Stimulated activated naive CD8-positive, alpha-beta T cell treated with anti-CD3 and anti-CD28 coated beads, Interleukin-15, Interleukin-2, amounts not matched to agents 100 U/mL and 50 U/mL, for 24 hours (primary cell): ENCODE results near the gene SLC35E3.
"Not testable (repeated sequence)": the region's sequence is repeated elsewhere in the genome, so short reads cannot be mapped to it uniquely, and the experiment has no call there.

Source experiments
- ATAC-seq: fragments of 150-1000 bp; cut with Tn5 transposase; one replicate; pipeline ENCODE4 v1.10.0; 2021
- DNase-seq: peaks from one replicate; pipeline ENCODE4 v3.0.0; 2021

The SLC35E3 gene

DNA sequence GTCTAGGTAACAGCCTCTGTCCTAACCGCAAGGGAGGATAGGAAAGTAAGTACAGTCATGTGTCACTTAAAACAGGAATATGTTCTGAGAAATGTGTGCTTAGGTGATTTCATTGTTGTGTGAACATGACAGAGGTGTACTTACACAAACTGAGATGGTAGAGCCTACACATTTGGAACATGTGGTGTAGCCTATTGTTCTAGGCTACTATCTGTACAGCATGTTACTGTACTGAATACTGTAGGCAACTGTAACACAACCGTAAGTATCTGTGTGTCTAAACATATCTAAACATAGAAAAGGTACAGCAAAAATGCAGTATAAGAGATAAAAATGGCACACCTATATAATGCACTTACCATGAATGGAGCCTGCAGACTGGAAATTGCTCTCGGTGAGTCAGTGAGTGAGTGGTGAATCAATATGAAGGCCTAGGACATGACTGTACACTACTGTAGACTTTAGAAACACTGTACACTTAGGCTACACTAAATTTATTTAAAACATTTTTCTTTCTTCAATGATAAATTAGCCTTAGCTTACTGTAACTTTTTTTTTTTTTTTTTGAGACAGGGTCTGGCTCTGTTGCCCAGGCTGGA, 48.8 kb downstream of the SLC35E3 start:
- no peak for ATAC-seq

DNA sequence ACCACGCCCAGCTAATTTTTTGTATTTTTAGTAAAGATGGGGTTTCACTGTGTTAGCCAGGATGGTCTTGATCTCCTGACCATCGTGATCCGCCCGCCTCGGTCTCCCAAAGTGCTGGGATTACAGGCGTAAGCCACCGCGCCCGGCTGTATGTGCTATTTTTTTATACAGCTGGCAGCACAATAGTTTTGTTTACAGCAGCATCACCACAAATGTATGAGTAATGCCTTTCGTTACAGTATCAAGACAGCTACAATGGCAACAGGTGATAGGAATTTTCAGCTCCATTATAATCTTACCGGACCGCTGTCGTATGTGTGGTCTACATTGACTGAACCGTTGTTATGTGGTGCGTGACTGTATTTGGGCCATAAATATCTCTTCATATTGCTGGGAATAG, 50.4 kb downstream of the SLC35E3 start:
- ATAC-seq, result no peak
- no peak for DNase-seq

More for the DNA sequence above, 48.8 kb downstream of the SLC35E3 start:
- DNase-seq, result no peak

DNA sequence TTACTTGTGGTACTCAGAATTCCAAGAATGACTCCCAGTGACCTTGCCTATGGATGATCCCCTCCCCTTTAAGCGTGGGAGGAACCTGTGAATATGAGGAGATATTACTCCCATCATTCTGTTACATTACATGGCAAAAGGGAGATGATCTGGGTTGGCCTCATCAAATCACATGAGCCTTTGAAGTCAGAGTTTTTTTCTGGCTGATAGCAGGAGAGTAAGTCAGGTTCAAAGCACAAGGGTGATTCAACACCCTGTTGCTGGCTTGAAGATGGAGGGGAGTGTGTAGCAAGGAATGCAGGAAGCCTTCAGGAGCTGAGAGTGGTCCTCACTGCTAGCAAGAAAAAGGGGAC, 52.9 kb downstream of the SLC35E3 start:
- DNase-seq (no peak), ATAC-seq (no peak)

DNA sequence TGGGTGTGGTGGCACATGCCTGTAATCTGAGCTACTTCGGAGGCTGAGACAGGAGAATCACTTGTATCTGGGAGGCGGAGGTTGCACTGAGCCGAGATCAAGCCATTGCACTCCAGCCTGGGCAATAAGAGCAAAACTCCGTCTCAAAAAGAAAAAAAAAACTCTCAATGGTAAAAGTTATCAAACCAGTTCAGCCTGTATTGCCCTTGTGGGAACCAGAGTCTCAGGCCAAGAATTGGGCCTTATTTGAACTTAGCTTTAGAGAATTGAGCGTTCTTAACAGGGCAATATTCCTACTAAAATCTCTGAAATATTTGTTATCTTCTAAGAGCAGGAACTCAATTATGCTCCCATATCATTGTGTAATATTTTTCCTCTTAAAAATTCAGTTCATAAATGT, 54.3 kb downstream of the SLC35E3 start:
- DNase-seq (no peak), ATAC-seq (no peak)

DNA sequence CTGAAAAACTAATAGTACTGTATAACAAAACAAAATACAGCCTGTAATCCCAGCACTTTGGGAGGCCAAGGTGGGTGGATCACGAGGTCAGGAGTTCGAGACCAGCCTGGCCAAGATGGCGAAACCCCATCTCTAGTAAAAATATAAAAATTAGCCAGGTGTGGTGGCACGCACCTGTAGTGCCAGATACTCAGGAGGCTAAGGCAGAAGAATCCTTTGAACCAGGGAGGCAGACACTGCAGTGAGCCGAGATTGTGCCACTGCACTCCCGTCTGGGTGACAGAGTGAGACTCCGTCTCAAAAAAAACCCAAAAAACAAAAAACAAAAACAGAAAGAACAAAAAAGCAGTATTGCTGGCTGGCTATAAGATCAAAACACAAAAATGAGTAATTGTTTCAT, 55.1 kb downstream of the SLC35E3 start:
- ATAC-seq, DNase-seq: not testable (repeated sequence)

DNA sequence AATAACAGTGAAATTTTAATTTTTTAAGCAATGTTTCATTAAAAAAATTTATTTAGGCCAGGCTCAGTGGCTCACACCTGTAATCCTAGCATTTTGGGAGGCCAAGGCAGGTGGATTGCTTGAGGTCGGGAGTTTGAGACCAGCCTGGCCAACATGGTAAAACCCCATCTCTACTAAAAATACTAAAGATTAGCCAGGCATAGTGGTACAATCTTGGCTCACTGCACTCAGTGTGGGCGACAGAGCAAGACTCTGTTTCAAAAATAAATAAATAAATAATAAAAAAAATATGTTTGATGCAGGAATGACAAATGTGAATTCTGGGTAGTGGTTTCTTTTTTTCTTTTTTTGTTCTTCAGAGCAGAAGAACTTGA, 56.4 kb downstream of the SLC35E3 start:
- not testable (repeated sequence) for DNase-seq, ATAC-seq

DNA sequence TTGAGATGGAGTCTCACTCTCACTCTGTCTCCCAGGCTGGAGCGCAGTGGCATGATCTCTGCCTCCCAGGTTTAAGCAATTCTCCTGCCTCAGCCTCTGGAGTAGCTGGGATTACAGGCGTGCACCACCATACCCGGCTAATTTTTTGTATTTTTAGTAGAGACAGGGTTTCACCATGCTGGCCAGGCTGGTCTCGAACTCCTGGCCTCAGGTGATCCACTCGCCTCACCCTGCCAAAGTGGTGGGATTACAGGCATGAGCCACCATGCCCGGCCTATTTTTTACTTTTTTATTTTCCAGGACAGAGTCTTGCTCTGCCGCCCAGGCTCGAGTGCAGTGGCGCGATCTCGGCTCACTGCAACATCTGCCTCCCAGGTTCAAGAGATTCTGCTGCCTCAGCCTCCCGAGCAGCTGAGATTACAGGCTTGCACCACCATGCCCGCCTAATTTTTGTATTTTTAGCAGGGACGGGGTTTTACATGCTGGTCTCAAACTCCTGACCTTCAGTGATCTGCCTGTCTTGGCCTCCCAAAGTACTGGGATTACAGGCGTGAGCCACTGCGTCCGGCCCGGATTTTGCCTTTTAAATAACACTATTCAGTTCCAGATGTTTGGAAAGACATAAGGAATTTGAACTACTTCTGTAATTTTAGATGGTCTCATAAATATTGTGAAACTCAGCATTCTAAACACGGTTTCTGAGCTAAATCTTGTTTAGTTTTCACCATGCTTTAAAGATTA, 57.1 kb downstream of the SLC35E3 start:
- DNase-seq, ATAC-seq: not testable (repeated sequence)

DNA sequence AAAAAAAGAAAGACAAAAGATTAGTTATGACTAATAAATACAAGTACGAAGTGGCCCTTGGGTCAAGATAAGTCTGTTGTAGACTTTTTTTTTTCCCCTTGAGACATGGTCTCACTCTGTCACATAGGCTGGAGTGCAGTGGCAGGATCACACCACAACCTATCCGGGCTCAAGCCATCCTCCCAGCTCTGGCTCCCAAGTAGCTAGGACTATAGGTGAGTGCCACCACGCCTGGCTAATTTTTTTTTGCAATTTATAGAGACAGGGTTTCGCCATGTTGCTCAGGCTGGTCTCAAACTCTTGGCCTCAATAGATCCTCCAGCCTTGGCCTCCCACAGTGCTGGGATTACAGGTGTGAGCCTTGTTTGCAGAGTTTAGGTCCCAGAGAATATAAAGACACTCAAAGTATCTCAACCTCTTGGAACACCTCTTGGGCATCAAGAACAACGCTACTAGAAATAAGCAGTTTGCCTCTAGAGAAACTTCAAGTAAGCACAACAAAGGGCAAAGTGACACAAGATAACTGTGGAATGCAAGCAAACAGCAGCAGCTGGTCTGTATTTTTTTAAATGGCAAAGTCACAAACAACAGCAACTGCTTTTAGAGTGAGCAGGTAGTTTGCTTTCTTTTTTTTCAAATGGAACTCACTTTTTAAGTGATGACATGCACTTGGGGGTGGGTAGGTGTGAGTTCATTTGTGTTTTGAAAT, 58.1 kb downstream of the SLC35E3 start:
- no peak for ATAC-seq
- DNase-seq, result no peak

DNA sequence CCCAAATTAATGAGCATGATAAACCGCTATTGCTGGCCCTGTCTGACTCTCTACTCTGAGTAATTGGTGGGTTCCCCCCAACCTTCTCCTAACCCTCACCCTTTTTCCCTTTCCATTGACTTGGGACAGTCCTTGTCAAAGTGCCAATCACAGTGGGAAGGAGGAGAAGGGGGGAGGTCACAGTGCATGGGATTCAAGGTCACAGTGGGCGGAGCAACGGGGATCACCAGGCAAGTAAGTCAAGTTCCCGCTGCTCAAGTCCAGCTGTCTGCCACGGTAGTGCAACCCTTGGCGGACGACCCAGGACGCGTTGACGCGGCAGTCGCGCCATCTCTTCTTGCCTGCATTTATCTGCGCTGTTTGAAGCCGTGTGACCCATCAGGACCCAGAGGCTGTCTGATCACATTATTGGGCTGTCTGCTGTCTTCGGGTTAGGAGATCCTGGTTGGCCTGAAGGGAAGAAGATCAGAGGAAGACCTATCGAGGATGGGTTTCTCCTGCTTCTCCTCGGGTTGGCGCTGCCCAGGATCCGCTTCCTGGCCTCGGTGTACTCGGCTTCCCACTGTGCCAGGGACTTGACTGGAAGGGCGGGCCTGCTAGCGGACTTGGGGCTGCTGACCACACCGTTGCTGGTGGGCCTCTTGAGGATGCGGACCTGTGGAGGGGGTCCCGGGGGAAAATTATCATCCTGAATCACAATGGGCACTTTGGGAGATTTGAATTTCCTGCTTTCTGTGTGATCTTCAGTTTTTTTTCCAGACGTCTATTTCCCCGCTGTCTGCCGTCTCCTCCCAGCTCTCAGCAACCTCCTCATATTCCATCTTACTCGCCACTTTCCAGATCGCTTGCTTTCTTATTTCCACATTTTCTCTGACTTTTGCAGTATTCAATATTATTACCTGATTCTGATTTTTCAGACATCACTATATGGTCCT, 58.9 kb downstream of the SLC35E3 start:
- DNase-seq (no peak), ATAC-seq (no peak)

DNA sequence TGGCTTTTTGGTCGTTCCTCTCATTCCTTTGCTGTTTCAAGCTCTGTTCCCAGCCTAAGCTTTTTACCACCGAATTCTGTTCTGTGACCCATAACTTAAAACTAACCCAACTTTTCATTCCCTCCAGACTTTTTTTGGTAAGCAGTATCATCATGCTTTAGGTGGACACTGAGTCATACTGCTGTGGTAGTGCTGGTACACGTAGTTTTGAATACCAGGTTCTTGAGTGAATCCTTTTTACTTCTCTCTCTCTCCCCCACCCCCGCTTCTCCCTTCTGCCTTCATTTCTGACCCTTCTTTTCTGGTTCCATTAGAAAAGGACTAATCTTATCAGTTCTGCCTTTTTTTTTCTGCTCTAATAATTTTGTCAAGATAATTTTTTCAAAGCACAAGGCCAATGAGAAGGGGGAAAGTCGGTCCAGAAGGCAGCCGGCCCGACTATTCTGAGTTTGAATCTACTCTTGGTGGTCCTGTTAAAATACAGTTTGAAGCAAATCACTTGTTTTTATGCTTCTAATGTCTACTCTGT, 59.7 kb downstream of the SLC35E3 start:
- DNase-seq, result no peak
- ATAC-seq, result no peak

DNA sequence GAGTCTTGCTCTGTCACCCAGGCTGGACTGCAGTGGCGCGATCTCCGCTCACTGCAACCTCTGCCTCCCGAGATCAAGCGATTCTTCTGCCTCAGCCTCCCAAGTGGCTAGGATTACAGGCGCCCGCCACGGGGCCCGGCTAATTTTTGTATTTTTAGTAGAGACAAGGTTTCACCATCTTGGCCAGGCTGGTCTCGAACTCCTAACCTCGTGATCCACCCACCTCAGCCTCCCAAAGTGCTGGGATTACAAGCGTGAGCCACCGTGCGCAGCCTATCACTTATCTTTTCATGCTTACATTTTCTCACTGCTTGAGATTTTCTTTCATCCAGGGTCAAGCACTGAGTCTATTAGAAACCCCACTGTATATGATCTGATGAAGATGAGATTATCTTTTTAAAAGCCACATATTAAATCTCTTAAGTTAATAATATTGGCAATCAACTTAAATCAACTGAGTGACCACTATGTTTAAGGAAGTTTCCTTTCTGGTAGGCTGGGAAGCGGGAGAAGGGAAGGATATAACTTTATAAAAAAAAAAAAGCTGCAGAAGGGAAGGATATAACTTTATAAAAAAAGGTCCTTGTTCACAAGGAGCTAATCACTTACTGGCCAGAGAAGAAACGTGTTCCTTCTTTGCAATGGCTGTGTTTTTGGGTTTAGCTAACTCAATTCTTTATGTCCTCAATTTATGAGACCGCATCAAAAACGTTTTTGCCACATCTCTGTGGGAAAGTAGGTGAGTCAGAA, 60.7 kb downstream of the SLC35E3 start:
- DNase-seq, result no peak
- ATAC-seq, result no peak

DNA sequence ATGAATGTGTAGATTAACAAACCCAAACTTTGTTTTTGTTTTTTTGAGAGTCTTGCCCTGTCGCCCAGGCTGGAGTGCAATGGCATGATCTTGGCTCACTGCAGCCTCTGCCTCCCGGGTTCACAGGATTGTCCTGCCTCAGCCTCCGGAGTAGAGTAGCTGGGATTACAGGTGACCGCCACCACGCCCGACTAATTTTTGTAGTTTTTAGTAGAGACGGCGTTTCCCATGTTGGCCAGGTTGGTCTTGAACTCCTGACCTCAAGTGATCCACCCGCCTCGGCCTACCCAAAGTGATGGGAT, 61.2 kb downstream of the SLC35E3 start:
- not testable (repeated sequence) for DNase-seq, ATAC-seq

DNA sequence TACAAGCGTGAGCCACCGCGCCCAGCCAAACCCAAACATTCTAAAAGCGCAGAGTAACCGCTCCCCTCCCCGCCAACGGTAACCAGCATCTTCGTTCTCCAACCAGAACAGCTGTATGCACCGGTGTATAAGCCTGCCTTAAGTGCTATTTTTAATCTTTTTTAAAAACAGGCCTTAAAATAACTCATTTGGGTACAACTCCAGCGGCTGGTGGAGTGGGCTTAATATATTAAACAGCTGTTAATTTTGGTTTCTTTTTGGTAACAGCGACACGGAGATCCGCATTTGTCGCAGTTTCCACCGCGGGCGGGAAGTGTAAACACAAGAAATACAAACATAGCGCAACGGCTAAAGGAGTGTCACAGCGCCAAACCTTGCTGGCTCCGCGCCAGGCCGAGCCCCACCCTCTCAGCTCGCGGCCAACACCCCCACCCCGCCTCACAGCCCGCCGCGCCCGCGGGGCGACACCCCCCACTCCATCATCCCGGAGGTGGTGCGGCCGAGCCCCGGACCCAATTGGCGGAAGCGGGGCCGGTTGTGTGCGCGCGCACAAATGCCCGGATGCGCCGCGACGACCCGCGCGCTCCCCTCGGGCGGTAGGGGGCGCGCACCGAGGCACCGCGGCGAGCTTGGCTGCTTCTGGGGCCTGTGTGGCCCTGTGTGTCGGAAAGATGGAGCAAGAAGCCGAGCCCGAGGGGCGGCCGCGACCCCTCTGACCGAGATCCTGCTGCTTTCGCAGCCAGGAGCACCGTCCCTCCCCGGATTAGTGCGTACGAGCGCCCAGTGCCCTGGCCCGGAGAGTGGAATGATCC, 61.8 kb downstream of the SLC35E3 start, which contains the start of gene MDM2:
MDM2 (plus strand) TSS at position 602 of the 812 bp plus-strand sequence. CDS start 301 bp downstream, outside the sequence.
- peak; percentile 95 for DNase-seq
- peak; percentile 88 for ATAC-seq

DNA sequence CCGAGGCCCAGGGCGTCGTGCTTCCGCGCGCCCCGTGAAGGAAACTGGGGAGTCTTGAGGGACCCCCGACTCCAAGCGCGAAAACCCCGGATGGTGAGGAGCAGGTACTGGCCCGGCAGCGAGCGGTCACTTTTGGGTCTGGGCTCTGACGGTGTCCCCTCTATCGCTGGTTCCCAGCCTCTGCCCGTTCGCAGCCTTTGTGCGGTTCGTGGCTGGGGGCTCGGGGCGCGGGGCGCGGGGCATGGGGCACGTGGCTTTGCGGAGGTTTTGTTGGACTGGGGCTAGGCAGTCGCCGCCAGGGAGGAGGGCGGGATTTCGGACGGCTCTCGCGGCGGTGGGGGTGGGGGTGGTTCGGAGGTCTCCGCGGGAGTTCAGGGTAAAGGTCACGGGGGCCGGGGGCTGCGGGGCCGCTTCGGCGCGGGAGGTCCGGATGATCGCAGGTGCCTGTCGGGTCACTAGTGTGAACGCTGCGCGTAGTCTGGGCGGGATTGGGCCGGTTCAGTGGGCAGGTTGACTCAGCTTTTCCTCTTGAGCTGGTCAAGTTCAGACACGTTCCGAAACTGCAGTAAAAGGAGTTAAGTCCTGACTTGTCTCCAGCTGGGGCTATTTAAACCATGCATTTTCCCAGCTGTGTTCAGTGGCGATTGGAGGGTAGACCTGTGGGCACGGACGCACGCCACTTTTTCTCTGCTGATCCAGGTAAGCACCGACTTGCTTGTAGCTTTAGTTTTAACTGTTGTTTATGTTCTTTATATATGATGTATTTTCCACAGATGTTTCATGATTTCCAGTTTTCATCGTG, 62.6 kb downstream of the SLC35E3 start:
- peak; percentile 60 for ATAC-seq
- DNase-seq, result peak; percentile 82

DNA sequence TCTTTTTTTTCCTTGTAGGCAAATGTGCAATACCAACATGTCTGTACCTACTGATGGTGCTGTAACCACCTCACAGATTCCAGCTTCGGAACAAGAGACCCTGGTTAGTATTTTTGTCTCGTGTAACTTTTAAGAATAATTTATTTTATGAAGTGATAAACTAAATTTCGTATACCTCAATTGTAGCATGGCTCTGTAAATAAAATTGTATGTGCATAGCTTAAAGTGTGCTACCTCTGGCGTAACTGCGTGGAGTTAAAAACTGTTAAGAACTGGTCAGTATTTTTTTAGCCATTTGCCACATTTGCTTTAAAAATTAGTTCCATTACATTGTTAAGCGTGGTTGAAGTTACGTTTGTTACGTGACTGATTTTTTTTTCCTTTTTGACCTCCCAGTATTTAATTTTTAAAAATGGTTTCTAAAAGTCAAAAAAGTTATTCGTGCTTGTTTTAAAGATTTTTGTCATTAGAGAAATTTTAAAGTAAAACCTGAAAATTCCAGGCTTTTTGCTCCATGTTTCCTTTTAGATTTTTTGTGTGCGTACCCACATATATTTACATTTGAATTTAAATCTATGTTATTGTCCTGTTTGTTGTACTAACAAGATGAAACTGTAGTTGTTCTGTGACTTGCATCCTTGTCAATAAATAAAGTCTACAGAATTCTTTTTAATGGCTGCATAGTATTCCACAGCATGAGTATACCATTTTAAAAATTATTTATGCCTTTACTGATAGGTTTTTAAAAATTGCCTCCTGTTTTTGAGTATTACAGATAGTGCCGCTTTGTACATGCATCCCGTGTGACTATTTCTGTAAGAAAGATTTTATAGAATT, 63.4 kb downstream of the SLC35E3 start:
- DNase-seq, result no peak
- ATAC-seq, result no peak

DNA sequence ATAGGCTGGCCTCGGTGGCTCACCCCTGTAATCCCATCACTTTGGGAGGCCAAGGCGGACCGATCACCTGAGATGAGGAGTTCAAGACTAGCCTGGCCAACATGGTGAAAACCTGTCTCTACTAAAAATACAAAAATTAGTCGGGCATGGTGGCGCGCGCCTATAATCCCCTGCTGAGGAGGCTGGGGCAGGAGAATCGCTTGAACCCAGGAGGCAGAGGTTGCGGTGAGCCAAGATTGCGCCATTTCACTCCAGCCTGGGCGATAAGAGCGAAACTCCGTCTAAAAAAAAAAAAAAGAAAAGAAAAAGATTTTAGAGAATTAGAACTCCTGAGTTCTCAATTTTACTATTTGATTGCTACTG, 64.0 kb downstream of the SLC35E3 start:
- not testable (repeated sequence) for DNase-seq, ATAC-seq

DNA sequence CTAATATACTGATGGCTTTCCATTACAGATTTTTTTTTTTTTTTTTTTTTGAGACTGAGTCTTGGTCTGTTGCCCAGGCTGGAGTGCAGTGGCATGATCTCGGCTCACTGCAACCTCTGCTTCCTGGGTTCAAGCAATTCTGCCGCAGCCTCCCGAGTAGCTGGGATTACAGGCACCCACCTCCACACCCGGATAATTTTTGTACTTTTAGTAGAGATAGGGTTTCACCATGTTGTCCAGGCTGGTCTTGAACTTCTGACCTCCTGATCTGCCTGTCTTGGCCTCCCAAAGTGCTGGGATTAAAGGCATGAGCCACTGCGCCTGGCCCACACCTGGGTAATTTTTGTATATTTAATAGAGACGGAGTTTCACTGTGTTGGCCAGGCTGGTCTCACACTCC, 65.6 kb downstream of the SLC35E3 start:
- not testable (repeated sequence) for DNase-seq, ATAC-seq

DNA sequence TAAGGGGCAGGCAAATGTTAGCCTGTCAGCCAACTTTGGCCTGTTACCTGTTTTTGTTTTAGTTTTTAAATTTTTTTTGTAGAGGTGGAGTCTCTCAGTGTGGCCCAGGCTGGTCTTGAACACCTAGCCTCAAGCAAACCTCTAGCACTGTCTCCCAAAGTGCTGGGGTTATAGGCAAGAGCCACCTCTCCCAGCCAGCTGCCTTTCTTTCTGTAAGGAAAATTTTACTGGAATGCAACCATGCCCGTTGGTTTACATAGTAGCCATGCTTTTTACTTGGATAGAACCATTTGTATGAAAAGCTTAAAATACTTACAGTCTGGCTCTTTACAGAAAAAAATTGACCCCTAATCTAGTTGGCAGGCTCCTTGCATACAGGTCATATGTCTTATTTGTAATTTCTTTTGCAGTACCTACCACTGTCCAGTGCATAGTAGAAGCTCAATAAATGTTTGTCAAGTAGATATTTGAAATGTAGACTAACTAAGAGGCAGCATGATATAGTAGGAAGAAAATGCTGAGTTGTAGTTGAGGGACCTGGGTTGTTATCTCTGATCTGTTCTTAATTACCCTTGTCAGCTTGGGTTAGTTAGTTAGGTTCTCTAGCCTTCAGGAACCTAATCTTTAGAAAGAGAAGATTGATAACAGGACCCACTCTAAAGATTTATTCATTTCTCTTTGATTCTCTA, 66.7 kb downstream of the SLC35E3 start:
- no peak for DNase-seq
- ATAC-seq, result no peak
